HG02678 (cell line): ENCODE measurements around the gene GLDC.

Source experiments
- ATAC-seq: cut with Tn5 transposase; IDR thresholded peaks from one replicate; pipeline ENCODE4 v1.9.1; 2021; ENCODE audit warnings: mild to moderate bottlenecking, moderate library complexity; ENCODE audit not compliant: unreplicated experiment

GLDC gene

DNA sequence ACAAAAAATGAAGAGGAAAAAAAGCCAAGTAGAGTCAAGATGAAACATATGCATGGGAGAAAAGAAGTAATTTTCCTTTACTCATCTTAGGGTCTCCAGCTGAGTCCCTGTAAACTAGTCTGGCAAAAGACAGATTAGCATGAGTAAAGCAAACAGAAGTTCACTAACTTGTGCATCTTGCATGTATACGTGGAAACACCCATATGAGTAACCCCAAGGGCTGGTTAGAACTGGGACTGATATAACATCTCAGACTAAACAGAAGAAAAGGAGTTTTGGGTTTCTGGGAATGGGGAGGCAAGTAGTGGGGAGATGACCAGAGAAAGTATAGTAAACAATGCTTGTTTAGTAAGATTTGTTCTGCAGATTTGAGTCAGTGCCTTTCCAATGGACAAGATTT lies 20.1 kb upstream of the GLDC start:
- ATAC-seq: no peak

DNA sequence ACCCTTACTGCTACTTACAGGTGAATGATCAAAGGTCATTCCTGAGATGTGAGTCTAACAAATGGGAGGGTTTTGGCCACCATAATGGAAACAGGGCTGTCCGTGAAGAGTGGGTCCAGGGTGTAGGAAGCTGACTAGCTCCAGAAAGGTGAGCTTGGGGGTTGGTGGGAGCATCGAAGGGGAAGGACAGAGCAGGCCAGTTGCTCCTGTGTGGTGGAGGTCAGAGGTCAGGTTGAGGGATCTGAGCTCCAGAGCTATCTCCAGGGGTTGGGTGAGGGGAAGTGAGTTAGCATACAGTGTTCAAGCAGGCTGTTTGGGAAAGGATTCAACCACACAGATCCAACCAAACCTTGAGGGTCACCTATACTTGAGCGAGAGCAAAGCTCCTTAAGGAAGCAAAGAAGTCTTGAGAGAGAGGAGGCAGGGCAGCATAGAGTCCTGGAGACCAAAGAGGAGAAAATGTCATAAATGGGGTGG lies 18.7 kb upstream of the GLDC start:
- ATAC-seq: no peak

DNA sequence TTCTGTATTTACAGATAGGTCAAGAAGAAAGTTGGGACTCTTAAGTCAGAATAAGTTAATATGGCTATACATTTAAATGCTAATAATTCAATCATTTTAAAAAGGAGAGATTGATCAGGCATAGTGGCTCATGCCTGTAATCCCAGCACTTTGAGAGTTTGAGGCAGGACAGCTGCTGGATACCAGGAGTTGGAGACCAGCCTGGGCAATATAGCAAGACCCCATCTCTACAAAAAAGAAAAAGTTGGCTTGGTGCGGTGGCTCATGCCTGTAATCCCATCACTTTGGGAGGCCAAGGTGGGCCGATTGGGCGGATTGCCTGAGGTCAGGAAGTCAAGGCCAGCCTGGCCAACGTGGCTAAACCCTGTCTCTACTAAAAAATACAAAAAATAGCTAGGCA lies 15.0 kb upstream of the GLDC start:
- ATAC-seq: no peak

DNA sequence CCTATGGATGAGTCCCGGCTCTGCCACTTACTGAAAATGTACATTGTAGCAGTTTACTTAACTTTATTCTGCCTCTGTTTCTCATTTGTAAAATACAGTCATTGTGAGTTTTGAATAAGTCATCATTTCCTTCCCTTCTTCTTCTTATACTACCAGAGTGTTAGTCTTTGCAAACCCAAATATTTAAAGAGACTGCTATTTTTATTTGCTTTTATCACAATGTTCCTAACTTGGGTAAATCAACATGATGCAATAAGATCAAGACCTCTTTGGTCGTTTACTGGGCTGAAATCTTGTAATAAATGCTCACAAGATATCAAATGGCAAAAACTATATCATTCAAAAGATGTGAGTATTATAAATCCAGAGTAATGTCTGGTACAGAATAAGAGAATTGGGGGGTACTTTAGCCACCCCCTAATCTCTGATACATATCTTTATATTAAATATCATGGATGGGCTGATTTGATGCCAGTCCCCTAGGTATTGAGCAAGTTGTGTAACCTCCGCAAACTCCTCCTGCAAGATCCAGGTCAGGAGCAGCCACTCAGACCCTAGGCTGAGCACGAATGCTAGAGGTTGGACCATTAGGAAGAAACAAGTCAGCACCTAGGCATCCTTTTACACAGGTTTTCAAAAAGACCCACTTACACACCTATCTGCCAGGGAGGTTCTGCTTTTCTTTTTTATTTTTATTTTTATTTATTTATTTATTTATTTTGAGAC lies 13.3 kb upstream of the GLDC start:
- ATAC-seq: no peak

DNA sequence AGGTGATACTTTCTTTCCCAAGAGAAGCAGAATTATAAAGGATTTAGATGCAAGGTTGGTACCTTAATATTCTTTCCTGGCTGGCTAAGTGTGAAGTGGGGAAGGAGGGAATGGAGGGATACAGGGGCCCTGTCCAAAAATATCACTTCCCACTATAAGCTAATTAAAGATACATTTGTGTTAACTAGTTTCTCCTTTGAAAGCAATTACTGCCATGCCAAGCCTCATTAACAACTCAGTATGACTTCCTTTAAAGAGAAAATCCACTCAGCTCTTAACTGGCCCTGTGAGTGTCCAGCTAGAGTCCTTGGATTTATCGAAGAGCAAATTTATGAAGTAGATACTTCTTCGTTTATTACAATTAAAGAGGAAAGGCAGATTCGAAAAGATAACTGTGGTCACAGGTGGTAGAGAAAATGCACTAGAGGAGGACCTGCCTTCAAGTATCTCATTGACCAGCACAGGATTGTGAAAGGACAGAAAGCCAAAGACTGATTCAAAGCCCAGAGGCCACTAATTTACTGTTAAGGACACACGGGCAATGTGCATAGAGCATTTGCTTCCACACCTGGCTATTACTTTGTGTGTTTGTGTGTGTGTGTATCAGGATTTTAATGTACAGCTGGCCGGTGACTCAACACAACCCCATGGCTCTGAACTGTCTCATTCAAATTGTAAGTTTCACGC lies 11.2 kb upstream of the GLDC start:
- ATAC-seq: no peak

DNA sequence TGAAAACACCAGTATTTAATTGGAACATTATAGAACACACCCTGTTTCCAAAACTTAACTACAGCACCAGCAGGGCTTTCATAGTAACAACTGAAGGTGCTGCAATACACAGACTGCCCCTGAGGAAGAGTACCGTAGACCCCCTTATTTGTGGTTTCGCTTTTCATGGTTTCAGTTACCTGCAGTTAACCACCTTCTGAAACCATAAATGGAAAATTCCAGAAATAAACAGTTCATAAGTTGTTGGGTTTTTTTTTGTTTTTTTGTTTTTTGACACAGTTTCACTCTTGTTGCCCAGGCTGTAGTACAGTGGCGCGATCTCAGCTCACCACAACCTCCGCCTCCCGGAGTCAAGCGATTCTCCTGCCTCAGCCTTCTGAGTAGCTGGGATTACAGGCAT lies 9.5 kb upstream of the GLDC start:
- peak; percentile 91 for ATAC-seq

DNA sequence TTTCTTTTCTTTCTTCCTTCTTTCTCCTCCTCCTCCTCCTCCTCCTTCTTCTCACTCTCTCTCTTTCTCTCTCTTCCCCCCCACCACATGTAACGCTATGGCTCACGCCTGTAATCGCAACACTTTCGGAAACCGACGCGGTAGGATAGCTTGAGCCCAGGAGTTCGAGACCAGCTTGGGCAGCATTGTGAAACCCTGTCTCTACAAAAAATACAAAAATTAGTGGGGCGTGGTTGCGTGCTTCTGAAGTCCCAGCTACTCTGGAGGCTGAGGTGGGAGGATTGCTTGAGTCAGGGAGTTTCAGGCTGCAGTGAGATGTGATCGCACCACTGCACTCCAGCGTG lies 736 bp upstream of the GLDC start:
- ATAC-seq: no peak

DNA sequence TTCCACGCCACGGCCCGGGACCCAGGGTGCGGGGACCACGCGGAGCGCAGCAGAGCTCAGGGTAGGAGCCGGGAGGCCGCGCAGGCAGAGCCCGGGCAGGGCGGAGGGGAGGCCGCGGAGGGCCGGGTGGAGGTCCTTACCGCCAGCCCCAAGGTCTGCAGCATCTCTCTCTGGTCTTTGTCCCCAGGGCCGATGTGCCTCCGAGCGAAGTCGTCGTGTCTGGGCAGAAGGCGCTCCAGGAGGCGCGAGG lies 499 bp downstream of the GLDC start:
- peak; percentile 33 for ATAC-seq

DNA sequence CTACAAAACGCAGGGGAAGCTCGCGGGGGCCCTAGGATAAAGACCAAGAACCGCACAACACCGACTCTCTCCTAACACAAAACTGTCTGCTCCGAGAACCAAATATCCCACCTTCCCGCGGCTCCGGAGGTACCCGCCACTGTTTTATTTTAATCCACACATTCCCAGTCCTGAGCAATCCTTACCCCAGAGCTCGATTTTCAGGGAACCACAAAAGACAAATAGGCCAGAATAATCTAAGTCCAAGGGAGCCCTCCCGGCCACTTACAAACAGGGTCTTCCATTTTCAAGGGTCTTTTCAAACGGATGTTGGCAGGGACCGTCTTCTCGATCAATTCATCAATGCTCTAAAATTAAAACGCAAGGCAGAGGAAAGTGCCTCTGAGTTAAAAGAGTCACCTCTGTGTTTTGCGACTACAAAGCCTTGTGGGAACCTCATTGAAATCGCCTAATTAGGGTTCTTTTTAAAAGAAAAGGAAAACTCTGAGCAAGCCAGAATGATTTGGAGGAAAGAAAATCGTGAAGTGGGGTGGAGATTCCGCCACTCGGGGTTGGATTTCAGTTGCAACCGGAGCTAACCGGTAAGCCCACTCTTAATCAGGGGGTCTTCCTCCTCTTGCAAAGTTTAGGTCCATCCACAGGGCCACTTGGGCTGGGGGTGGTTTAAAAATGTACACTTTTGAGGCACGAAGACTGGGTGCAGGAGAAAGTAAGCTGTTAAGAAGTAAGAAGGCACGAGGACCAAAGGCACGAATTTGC lies 1.0 kb downstream of the GLDC start:
- no peak for ATAC-seq

DNA sequence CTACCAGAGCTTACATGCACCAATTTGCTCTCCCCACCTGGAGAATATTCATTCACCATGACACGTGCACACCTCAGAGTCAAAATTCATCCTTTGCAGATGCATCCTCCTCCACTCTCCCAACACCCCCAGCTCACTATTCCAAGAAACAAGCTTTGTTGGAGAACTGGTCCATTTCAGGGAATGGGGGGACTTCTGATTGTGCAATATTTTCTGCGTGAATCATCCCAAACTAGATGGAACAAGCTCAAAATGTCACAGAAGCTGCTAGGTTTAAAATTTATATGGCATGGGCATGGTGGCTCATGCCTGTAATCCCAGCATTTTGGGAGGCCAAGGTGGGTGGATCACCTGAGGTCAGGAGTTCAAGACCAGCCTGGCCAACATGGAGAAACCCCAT lies 3.6 kb downstream of the GLDC start:
- ATAC-seq: no peak

DNA sequence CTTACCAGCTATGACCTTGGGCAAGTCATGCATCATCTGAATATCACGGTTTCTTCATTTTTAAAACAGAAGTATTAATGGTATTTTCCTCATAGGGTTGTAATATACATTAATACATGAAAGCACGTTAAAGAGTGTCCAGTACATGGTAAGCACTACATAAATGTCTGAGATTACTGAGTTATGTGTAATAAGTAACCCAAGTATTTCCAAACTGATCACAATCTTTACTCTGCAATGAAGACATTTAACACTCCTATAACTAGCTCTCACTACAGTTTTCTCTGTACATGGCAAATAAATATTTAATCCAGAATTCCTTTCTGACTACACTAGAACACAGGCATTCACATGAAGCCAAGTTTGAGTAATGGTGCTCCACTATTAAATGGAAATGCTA lies 4.0 kb downstream of the GLDC start:
- no peak for ATAC-seq

DNA sequence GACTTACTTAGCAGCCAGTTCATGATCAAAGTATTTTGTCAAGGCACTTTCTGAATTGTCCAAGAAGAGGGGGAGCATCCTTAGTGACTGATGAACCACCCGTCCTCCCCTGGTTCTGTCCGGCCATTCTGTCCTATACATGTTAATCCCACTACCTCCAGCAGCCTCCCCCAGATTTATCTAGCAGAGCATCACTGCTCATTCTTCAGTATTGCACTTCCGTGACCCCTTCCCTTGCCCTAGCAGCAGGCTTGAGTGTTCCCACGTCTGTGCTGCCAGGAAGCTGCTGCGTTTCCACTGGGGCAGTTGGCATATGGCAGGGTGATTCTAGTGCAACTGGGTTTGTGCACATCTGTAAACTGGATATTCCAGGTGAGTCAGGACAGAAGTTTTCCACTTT lies 4.5 kb downstream of the GLDC start:
- ATAC-seq: no peak

DNA sequence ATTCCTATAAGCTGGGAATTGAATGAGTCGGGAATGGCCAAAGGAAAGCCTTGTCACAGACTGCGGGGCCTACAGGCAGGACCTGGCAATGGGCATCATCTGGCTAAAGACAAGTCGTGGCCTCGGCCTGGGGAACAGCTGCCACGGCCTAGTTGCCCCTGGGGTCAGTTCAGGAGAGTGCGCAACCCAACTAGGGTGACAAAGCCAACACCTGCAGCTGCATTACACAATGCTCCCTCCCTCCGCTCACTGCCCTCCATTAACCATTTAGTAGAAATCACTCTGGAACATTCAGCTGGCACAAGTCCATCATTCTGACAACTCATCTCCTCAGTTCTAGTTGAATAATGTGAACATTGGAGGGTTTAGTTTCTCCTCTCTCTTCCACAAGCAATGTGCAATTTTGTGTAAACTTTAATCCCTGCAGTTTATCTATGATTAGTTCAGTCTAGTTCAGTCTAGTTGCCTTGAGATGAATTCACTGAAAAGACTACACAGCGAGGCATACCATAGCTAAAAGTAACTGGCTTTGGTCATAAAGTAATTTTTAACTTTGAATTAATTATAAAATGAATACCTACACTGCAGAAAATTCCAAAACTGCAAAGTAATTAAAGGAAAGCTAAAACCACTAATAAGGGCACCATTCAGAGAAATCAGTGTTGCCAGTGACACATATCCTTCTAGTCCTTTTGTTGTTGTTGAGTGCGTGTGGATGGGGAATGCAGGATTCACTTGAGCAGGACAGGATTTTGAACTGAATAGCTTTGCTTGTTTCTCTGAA lies 5.1 kb downstream of the GLDC start:
- no peak for ATAC-seq

DNA sequence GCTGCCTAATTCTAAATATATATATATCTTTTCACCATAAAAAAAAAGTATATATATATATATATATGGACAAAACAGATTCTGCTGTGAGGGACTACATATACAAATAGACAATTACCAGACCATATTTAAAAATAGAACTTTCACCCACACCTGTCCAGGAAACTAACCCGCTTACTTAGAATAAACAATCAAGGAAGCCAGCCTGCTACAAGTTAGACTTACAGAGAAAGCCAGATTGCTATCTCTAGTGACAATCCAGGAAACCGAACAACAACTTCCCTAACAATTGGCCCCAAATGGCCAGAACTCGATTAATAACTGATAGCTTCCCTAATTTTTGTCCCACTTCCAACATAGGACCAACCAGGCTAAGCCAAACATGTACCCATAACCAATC lies 5.9 kb downstream of the GLDC start:
- no peak for ATAC-seq

DNA sequence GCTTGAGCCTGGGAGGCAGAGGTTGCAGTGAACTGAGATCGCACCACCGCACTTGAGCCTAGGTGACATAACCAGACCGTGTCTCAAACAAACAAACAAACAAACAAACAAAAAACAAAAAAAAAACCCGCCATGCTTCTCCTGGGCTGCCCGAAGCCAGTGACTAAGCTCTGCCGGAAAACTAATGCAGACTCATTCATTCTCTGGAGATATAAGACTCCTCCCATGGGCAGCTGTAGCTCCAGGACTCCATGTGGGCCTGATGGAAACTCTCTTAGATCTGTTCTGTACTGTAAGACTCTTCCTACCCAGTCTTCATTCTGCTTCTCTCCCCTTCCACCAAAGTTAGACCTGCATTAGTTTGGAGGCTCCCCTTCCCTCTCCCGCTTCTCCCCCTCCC lies 11.1 kb downstream of the GLDC start:
- ATAC-seq: no peak

DNA sequence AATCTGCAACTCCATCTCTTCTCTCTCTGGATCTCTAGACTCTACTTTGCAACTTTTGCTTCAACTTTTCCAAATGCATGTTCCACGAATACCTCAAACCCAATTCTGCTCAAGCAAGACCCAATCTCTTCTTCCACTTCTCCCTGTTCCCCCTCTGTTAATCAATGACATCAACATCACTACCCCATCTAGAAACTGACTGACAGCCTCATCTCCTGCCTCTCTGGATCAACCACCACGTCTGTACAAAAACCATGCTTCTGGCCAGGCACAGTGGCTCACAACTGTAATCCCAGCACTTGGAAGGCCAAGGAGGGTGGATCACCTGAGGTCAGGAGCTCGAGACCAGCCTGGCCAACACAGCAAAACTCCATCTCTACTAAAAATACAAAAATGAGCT lies 12.2 kb downstream of the GLDC start:
- ATAC-seq: no peak

DNA sequence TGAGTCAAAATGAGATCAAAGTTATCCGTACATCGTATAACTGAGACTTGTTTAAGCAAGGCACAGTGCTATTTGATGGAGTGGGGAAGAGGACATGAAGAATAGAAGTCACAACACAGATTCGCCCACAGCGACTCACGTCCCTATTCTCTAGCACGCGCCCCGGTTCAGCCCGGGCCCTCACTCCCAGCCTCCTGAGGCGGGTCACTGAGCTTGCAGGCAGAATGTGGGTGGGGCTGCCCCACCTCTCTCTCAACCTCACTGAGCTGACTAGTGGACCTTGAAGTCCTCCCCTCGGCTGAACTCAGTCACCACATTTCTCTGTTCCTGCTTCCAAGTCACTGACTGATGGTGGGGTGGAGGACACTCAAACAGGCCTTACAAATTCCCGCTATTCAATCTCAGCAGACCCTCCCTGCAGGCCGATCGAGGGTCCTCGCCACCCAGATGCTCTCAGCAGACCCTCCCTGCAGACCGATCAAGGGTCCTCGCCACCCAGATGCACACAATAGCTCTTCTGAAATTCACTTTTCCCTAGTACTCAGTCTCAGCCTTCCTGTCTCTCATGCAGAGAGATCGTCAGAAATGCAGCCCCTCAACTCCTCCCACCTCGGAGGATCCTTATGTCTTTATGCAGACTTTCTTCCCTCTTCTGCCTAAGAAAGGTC lies 12.9 kb downstream of the GLDC start:
- peak; percentile 98 for ATAC-seq

DNA sequence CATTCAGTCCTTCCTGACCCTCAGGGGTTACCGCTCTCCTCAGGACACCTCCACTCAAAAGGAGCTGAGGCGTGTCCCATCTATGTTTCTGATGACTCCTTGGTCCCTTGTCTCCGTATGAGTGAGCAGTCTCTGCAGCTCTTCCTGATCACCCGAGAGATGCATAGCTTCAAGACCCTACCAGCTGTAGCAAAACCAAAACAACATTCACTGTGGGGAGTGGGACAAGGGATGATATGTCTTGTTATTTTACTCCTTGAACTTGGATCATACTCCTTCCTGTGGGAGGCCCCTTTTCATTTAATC lies 14.4 kb downstream of the GLDC start:
- no peak for ATAC-seq

DNA sequence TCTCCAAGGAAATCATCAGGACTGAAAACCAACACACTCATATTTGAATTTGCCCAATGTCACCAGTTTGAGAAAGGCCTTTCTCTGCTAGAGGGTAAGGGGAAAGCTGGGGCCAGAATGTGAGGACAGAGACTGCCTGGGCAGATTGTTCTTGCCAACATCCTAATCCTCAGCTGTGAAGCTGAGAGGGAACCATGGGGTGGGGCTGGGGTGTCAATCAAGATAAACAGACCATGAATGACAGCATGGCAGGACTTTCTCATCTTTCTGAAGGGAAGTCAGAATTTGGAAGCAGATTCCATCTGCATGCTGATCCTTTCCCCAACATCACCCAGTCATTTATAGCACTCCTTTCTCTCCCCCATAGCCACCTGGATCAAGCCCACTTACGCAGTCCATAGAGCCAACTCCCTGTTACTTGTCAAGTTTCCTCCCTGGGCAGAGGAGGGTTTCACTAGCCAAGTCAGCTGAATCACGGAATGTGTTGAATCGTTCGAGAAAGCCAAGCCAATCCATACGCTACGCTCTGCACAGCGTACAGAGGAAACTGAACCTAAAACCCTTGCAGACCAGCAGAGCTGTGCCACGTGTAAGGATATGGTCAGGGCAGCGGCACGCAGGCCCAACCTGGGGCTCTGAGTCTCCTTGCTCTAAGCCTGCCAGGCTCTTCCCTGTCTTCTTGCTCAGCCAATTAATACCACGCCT lies 14.9 kb downstream of the GLDC start:
- no peak for ATAC-seq

DNA sequence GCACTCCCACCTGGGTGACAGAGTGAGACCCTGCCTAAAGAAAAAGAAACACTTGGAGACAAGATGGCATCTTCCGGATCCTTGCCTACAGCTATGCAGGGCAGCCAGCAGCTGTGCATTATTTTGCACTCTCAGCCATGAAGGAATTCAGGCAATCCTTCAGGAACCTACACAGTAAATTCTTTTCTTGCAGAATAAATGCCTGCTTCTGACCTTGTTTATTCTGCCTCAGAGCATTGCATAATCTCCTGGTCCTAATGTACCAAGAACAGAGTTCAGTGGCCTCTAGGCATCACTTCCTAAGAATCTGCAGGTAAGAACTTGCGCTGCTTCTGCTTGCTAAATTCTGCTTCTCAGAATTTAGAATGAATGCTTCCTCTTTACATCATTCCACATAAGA lies 16.8 kb downstream of the GLDC start:
- no peak for ATAC-seq

DNA sequence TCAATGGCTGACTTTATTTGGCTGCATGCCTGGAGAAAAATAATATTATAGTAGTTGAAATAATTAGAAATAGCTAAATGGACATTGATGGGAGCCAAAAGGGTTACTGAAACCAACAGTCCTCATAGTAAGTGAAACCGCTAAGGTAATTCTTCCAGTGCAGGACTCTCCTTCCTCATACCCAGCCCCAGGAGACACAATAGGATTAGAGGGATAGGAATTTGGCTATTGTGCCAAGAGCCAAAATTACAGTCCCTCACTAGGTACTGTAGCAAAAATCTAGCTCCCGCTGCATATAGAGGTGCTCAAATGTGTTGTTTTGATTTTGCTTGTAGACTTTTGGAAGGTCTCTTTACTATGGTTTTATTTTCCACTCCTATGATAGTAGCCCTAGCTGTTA lies 20.2 kb downstream of the GLDC start:
- no peak for ATAC-seq
